ENCODE data around the gene MBNL2.

MBNL2 gene

GRCh38 chr13:97280478-97280877 lies 58.3 kb downstream of the MBNL2 start:
- Histone ChIP-seq H3K9ac (no peak overlapping the region), H3K4me3 (IDR thresholded peaks at IDR 0.05; ENCODE audit: insufficient read depth, low read depth, low read length) (no peak overlapping the region), H3K4me1 (ENCODE audit: low read depth, poor library complexity, severe bottlenecking) (no peaks in the 10 kb centered on the region)

GRCh38 chr13:97281028-97281427 lies 58.9 kb downstream of the MBNL2 start:
- Histone ChIP-seq H3K4me3 (IDR thresholded peaks at IDR 0.05; ENCODE audit: insufficient read depth, low read depth, low read length) (no peak overlapping the region), H4K20me1 (ENCODE audit: insufficient read depth) (no peaks in the 10 kb centered on the region), H3K27ac (no peak overlapping the region), H2AFZ (ENCODE audit: low read depth) (no peak overlapping the region), H3K36me3 (ENCODE audit: insufficient read depth) (no peaks in the 10 kb centered on the region), H3K4me1 (ENCODE audit: low read depth, poor library complexity, severe bottlenecking) (no peaks in the 10 kb centered on the region), H3K9ac (no peak overlapping the region), H3K4me2 (no peak overlapping the region), H3K27me3 (ENCODE audit: insufficient read depth, low read depth) (no peaks in the 10 kb centered on the region), H3K79me2 (ENCODE audit: insufficient read depth, low read depth) (no peaks in the 10 kb centered on the region)
- TF ChIP-seq CTCF (conservative IDR thresholded peaks at IDR 0.05; ENCODE audit: low read depth, low read length), result no peak

More at GRCh38 chr13:97280478-97280877, 58.3 kb downstream of the MBNL2 start:
- Histone ChIP-seq H3K27me3 (ENCODE audit: insufficient read depth, low read depth) (no peaks in the 10 kb centered on the region), H3K79me2 (ENCODE audit: insufficient read depth, low read depth) (no peaks in the 10 kb centered on the region), H3K36me3 (ENCODE audit: insufficient read depth) (no peaks in the 10 kb centered on the region), H4K20me1 (ENCODE audit: insufficient read depth) (no peaks in the 10 kb centered on the region), H2AFZ (ENCODE audit: low read depth) (no peak overlapping the region), H3K27ac (no peak overlapping the region), H3K4me2 (no peak overlapping the region)
- no peak for TF ChIP-seq CTCF (conservative IDR thresholded peaks at IDR 0.05; ENCODE audit: low read depth, low read length)

- Histone ChIP-seq H3K9ac (no peak overlapping the region), H2AFZ (ENCODE audit: low read depth) (no peak overlapping the region), H3K4me3 (IDR thresholded peaks at IDR 0.05; ENCODE audit: insufficient read depth, low read depth, low read length) (no peak overlapping the region), H3K79me2 (ENCODE audit: insufficient read depth, low read depth) (no peaks in the 10 kb centered on the region), H3K27me3 (ENCODE audit: insufficient read depth, low read depth) (no peaks in the 10 kb centered on the region), H3K4me1 (ENCODE audit: low read depth, poor library complexity, severe bottlenecking) (no peaks in the 10 kb centered on the region), H3K27ac (no peak overlapping the region), H3K36me3 (ENCODE audit: insufficient read depth) (no peaks in the 10 kb centered on the region), H4K20me1 (ENCODE audit: insufficient read depth) (no peaks in the 10 kb centered on the region), H3K4me2 (no peak overlapping the region)
- TF ChIP-seq CTCF (conservative IDR thresholded peaks at IDR 0.05; ENCODE audit: low read depth, low read length), result no peak
Measured at GRCh38 chr13:97282705-97283104, 60.6 kb downstream of the MBNL2 start.

- Histone ChIP-seq H3K4me2 (no peak overlapping the region), H3K79me2 (ENCODE audit: insufficient read depth, low read depth) (no peaks in the 10 kb centered on the region), H3K27me3 (ENCODE audit: insufficient read depth, low read depth) (no peaks in the 10 kb centered on the region), H2AFZ (ENCODE audit: low read depth) (no peak overlapping the region), H3K4me3 (IDR thresholded peaks at IDR 0.05; ENCODE audit: insufficient read depth, low read depth, low read length) (no peak overlapping the region), H4K20me1 (ENCODE audit: insufficient read depth) (no peaks in the 10 kb centered on the region), H3K9ac (no peak overlapping the region), H3K36me3 (ENCODE audit: insufficient read depth) (no peaks in the 10 kb centered on the region), H3K27ac (no peak overlapping the region), H3K4me1 (ENCODE audit: low read depth, poor library complexity, severe bottlenecking) (no peaks in the 10 kb centered on the region)
- TF ChIP-seq CTCF (conservative IDR thresholded peaks at IDR 0.05; ENCODE audit: low read depth, low read length), result no peak
Measured at GRCh38 chr13:97283888-97284287, 61.8 kb downstream of the MBNL2 start.

Data from KMS-11 (cell line).